WTC11 (cell line): ENCODE measurements around the gene DNAH9.

Experiments used
- CBFB ChIP-seq: sonication (generic); formaldehyde crosslinking; IDR thresholded peaks from 2 replicates; pipeline ENCODE4 v1.8.1; 2022; ENCODE audit warnings: mild to moderate bottlenecking, low read depth, missing genetic modification reagents
- CREB1 ChIP-seq: sonication (generic); formaldehyde crosslinking; IDR thresholded peaks from 2 replicates; pipeline ENCODE4 v1.8.0; 2023; ENCODE audit warnings: mild to moderate bottlenecking, missing genetic modification reagents
- GABPB1 ChIP-seq: sonication (generic); formaldehyde crosslinking; IDR thresholded peaks from 2 replicates; pipeline ENCODE4 v1.8.1; 2023; ENCODE audit warnings: mild to moderate bottlenecking, missing genetic modification reagents
- JUN ChIP-seq: sonication (generic); formaldehyde crosslinking; IDR thresholded peaks from 2 replicates; pipeline ENCODE4 v1.8.0; 2023; ENCODE audit warnings: mild to moderate bottlenecking, missing genetic modification reagents
- NR2C2 ChIP-seq: sonication (generic); formaldehyde crosslinking; IDR thresholded peaks from 2 replicates; pipeline ENCODE4 v1.8.0; 2022; ENCODE audit warnings: mild to moderate bottlenecking, missing genetic modification reagents
- RORB ChIP-seq: fragments of 250-450 bp; sonication (Bioruptor Pico); IDR thresholded peaks from 2 replicates; pipeline ENCODE4 v1.9.0; 2021; ENCODE audit warnings: mild to moderate bottlenecking
- ZNF532 ChIP-seq: fragments of 250-450 bp; sonication (Bioruptor Pico); IDR thresholded peaks from 2 replicates; pipeline ENCODE4 v1.9.0; 2021; ENCODE audit warnings: mild to moderate bottlenecking, borderline replicate concordance
- TF ChIP-seq, protein P1 (sequence below): fragments of 200-600 bp; IDR thresholded peaks from 2 replicates; pipeline ENCODE4 v1.8.0; 2022; ENCODE audit warnings: antibody characterized with exemption
- TF ChIP-seq, protein P2 (sequence below): sonication (generic); formaldehyde crosslinking; conservative IDR thresholded peaks from 2 replicates; pipeline ENCODE4 v1.8.1; 2022; ENCODE audit warnings: mild to moderate bottlenecking, missing genetic modification reagents
- TF ChIP-seq, protein P3 (sequence below): sonication (generic); formaldehyde crosslinking; IDR thresholded peaks from 2 replicates; pipeline ENCODE4 v1.8.1; 2023; ENCODE audit warnings: mild to moderate bottlenecking, missing genetic modification reagents, moderate library complexity
- TF ChIP-seq, protein P4 (sequence below): sonication (generic); formaldehyde crosslinking; IDR thresholded peaks from 2 replicates; pipeline ENCODE4 v1.8.1; 2023; ENCODE audit warnings: mild to moderate bottlenecking, missing genetic modification reagents, moderate library complexity

DNA sequence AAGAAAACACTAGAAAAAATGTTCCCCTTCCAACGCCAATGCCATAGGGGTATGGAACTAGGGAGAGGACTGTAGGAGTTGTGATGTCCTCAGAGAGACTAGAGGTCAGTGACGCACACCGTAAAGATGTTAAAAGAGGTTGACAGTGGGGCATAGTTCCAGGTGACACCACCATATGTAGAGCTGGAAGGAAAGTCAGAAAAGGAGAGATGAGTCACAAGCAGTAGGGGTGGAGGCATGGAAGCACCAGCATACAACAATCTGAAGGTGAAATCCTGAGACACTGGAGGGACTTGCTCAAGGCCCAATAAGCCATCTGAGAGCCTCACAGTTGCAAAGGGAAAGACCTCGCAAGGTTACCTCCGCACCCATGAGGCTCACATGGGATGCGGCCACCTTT, 323.0 kb downstream of the DNAH9 start:
- TF ChIP-seq NR2C2 (CRISPR knock-in tag) (no peak), GABPB1 (CRISPR knock-in tag) (no peak), CBFB (CRISPR knock-in tag) (no peak), CREB1 (CRISPR knock-in tag) (no peak), JUN (CRISPR knock-in tag) (no peak), RORB (CRISPR knock-in tag) (no peak), ZNF532 (CRISPR knock-in tag) (no peak)
- TF ChIP-seq, protein P1, sequence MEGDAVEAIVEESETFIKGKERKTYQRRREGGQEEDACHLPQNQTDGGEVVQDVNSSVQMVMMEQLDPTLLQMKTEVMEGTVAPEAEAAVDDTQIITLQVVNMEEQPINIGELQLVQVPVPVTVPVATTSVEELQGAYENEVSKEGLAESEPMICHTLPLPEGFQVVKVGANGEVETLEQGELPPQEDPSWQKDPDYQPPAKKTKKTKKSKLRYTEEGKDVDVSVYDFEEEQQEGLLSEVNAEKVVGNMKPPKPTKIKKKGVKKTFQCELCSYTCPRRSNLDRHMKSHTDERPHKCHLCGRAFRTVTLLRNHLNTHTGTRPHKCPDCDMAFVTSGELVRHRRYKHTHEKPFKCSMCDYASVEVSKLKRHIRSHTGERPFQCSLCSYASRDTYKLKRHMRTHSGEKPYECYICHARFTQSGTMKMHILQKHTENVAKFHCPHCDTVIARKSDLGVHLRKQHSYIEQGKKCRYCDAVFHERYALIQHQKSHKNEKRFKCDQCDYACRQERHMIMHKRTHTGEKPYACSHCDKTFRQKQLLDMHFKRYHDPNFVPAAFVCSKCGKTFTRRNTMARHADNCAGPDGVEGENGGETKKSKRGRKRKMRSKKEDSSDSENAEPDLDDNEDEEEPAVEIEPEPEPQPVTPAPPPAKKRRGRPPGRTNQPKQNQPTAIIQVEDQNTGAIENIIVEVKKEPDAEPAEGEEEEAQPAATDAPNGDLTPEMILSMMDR = no peak
- TF ChIP-seq, protein P2, sequence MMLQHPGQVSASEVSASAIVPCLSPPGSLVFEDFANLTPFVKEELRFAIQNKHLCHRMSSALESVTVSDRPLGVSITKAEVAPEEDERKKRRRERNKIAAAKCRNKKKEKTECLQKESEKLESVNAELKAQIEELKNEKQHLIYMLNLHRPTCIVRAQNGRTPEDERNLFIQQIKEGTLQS = no peak
- TF ChIP-seq, protein P3, sequence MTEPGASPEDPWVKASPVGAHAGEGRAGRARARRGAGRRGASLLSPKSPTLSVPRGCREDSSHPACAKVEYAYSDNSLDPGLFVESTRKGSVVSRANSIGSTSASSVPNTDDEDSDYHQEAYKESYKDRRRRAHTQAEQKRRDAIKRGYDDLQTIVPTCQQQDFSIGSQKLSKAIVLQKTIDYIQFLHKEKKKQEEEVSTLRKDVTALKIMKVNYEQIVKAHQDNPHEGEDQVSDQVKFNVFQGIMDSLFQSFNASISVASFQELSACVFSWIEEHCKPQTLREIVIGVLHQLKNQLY = no peak
- TF ChIP-seq, protein P4, sequence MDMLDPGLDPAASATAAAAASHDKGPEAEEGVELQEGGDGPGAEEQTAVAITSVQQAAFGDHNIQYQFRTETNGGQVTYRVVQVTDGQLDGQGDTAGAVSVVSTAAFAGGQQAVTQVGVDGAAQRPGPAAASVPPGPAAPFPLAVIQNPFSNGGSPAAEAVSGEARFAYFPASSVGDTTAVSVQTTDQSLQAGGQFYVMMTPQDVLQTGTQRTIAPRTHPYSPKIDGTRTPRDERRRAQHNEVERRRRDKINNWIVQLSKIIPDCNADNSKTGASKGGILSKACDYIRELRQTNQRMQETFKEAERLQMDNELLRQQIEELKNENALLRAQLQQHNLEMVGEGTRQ = no peak
